GM18867 (cell line): Measurements from ENCODE around the gene SLC9A2.
A peak's percentile ranks its signal among the peaks of the same experiment; 100 is the strongest.

Experiments
- ATAC-seq: cut with Tn5 transposase; IDR thresholded peaks from one replicate; pipeline ENCODE4 v1.9.1; 2021; ENCODE audit warnings: mild to moderate bottlenecking, moderate library complexity; ENCODE audit not compliant: unreplicated experiment

Gene SLC9A2

GRCh38 chr2:102724016-102724490, 104.7 kb downstream of the SLC9A2 start:
- ATAC-seq: no peak

GRCh38 chr2:102724553-102724952, 105.2 kb downstream of the SLC9A2 start:
- no peak for ATAC-seq

- ATAC-seq: no peak
Observed at GRCh38 chr2:102726128-102727087, 107.1 kb downstream of the SLC9A2 start.

GRCh38 chr2:102735416-102736109, 116.2 kb downstream of the SLC9A2 start:
- peak; percentile 7 for ATAC-seq

GRCh38 chr2:102736110-102736409, 116.7 kb downstream of the SLC9A2 start:
- ATAC-seq: peak; percentile 34

- peak; percentile 93 for ATAC-seq
Observed at GRCh38 chr2:102736410-102737409, 117.4 kb downstream of the SLC9A2 start.

- peak; percentile 40 for ATAC-seq
Observed at GRCh38 chr2:102737431-102737830, 118.1 kb downstream of the SLC9A2 start.

- ATAC-seq: no peak
Observed at GRCh38 chr2:102743259-102743658, 123.9 kb downstream of the SLC9A2 start.

- ATAC-seq: no peak
Observed at GRCh38 chr2:102748107-102748506, 128.8 kb downstream of the SLC9A2 start.

- peak; percentile 91 for ATAC-seq
Observed at GRCh38 chr2:102749938-102750337, 130.6 kb downstream of the SLC9A2 start.

GRCh38 chr2:102753563-102754159, 134.3 kb downstream of the SLC9A2 start:
- peak; percentile 51 for ATAC-seq

- no peak for ATAC-seq
Observed at GRCh38 chr2:102754456-102755145, 135.2 kb downstream of the SLC9A2 start.

- ATAC-seq: no peak
Observed at GRCh38 chr2:102755284-102755683, 135.9 kb downstream of the SLC9A2 start.

GRCh38 chr2:102758439-102758838, 139.1 kb downstream of the SLC9A2 start:
- ATAC-seq: no peak
